SK-N-SH treated with all-trans-retinoic acid at 6 μM for 48 hours (cell line): Measurements from ENCODE around the gene MAFB.

ENCODE experiments used
- ATAC-seq: fragments of 200-7000 bp; cut with Tn5 transposase; 3 replicates; pipeline ENCODE4 v1.9.1; 2020; ENCODE audit warnings: mild to moderate bottlenecking, moderate library complexity
- ARNTL ChIP-seq: fragments of 450-650 bp; formaldehyde crosslinking; IDR thresholded peaks from 2 replicates; pipeline ENCODE4 v1.5.0; 2020; ENCODE audit warnings: low read depth, mild to moderate bottlenecking, moderate library complexity, borderline replicate concordance
- BACH2 ChIP-seq: fragments of 250-450 bp; sonication (Bioruptor Pico); IDR thresholded peaks from 2 replicates; pipeline ENCODE4 v1.9.0; 2021; ENCODE audit warnings: mild to moderate bottlenecking, borderline replicate concordance
- CREB5 ChIP-seq: fragments of 250-450 bp; sonication (Bioruptor Pico); IDR thresholded peaks from 2 replicates; pipeline ENCODE4 v1.5.1; 2020; ENCODE audit warnings: low read depth, mild to moderate bottlenecking, moderate library complexity
- CSDC2 ChIP-seq: fragments of 250-450 bp; sonication (Bioruptor Pico); IDR thresholded peaks from 2 replicates; pipeline ENCODE4 v1.5.0; 2020; ENCODE audit warnings: mild to moderate bottlenecking, moderate library complexity
- CSRNP3 ChIP-seq: fragments of 250-450 bp; sonication (Bioruptor Pico); IDR thresholded peaks from 2 replicates; pipeline ENCODE4 v1.5.1; 2021; ENCODE audit warnings: mild to moderate bottlenecking, moderate library complexity
- ESRRG ChIP-seq: fragments of 250-450 bp; sonication (Bioruptor Pico); IDR thresholded peaks from 2 replicates; pipeline ENCODE4 v1.6.1; 2021; ENCODE audit warnings: mild to moderate bottlenecking
- GLIS3 ChIP-seq: fragments of 250-450 bp; sonication (Bioruptor Pico); IDR thresholded peaks from 2 replicates; pipeline ENCODE4 v1.5.0; 2020; ENCODE audit warnings: mild to moderate bottlenecking, moderate library complexity
- ISL1 ChIP-seq: fragments of 250-450 bp; sonication (Bioruptor Pico); IDR thresholded peaks from 2 replicates; pipeline ENCODE4 v2.1.2; 2022; ENCODE audit warnings: mild to moderate bottlenecking, moderate library complexity
- OSR1 ChIP-seq: fragments of 250-450 bp; sonication (Bioruptor Pico); IDR thresholded peaks from 2 replicates; pipeline ENCODE4 v1.8.0; 2022; ENCODE audit warnings: moderate library complexity, mild to moderate bottlenecking, inconsistent platforms
- PATZ1 ChIP-seq: fragments of 250-450 bp; sonication (Bioruptor Pico); IDR thresholded peaks from 2 replicates; pipeline ENCODE4 v1.8.0; 2020; ENCODE audit warnings: mild to moderate bottlenecking, moderate library complexity, borderline replicate concordance
- POU6F1 ChIP-seq: fragments of 250-450 bp; sonication (Bioruptor Pico); IDR thresholded peaks from 2 replicates; pipeline ENCODE4 v1.8.0; 2021; ENCODE audit warnings: low read depth, mild to moderate bottlenecking, moderate library complexity, borderline replicate concordance
- PPARA ChIP-seq: fragments of 250-450 bp; sonication (Bioruptor Pico); IDR thresholded peaks from 2 replicates; pipeline ENCODE4 v1.5.0; 2020; ENCODE audit warnings: mild to moderate bottlenecking, borderline replicate concordance
- RARB ChIP-seq: fragments of 250-450 bp; sonication (Bioruptor Pico); IDR thresholded peaks from 2 replicates; pipeline ENCODE4 v1.8.0; 2021; ENCODE audit warnings: mild to moderate bottlenecking, moderate library complexity
- SNAI2 ChIP-seq: fragments of 250-450 bp; sonication (Bioruptor Pico); IDR thresholded peaks from 2 replicates; pipeline ENCODE4 v1.5.0; 2020; ENCODE audit warnings: mild to moderate bottlenecking, moderate library complexity
- TCF4 ChIP-seq: fragments of 250-450 bp; sonication (Bioruptor Pico); IDR thresholded peaks from 2 replicates; pipeline ENCODE4 v1.8.0; 2021; ENCODE audit warnings: mild to moderate bottlenecking, moderate library complexity, borderline replicate concordance
- TOX ChIP-seq: fragments of 250-450 bp; sonication (Bioruptor Pico); IDR thresholded peaks from 2 replicates; pipeline ENCODE4 v1.8.0; 2021; ENCODE audit warnings: mild to moderate bottlenecking, moderate library complexity, borderline replicate concordance
- ZC3H10 ChIP-seq: fragments of 250-450 bp; sonication (Bioruptor Pico); IDR thresholded peaks from 2 replicates; pipeline ENCODE4 v1.5.1; 2021; ENCODE audit warnings: mild to moderate bottlenecking, moderate library complexity
- ZFP3 ChIP-seq: fragments of 250-450 bp; sonication (Bioruptor Pico); IDR thresholded peaks from 2 replicates; pipeline ENCODE4 v1.5.0; 2020; ENCODE audit warnings: mild to moderate bottlenecking, moderate library complexity
- ZFP30 ChIP-seq: fragments of 450-650 bp; formaldehyde crosslinking; IDR thresholded peaks from 2 replicates; pipeline ENCODE4 v1.5.0; 2022; ENCODE audit warnings: mild to moderate bottlenecking, moderate library complexity
- ZNF565 ChIP-seq: fragments of 450-650 bp; formaldehyde crosslinking; conservative IDR thresholded peaks from 2 replicates; pipeline ENCODE4 v1.5.0; 2020; ENCODE audit warnings: low read depth, mild to moderate bottlenecking, moderate library complexity
- ZNF70 ChIP-seq: fragments of 450-650 bp; formaldehyde crosslinking; IDR thresholded peaks from 2 replicates; pipeline ENCODE4 v1.5.0; 2020; ENCODE audit warnings: mild to moderate bottlenecking, moderate library complexity
- ZNF8 ChIP-seq: fragments of 450-650 bp; formaldehyde crosslinking; IDR thresholded peaks from 2 replicates; pipeline ENCODE4 v1.5.0; 2020; ENCODE audit warnings: mild to moderate bottlenecking, moderate library complexity
- TF ChIP-seq, protein P1 (sequence below): fragments of 250-450 bp; sonication (Bioruptor Pico); IDR thresholded peaks from 2 replicates; pipeline ENCODE4 v1.5.0; 2020; ENCODE audit warnings: mild to moderate bottlenecking, moderate library complexity

The MAFB gene

DNA sequence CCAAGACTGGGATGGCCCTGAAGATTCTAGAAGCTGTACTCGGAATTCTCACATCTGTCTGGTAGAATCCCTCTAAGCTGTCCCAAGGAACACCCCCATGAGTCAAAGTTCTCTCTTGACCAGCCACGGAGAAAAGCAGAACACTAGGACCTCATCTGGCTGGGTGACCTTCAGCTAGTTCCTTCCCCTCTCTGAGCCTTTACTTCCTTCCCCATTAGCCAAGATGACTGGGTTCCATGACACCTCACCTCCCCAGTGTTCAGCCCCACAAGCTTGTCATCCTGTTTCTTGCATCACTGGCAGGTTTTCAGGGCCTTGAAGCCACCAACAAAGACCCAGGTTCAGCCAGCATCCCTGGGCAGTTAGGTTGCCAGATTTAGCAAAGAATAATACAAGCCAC is 47.8 kb downstream of the MAFB start:
- TF ChIP-seq, protein P1, sequence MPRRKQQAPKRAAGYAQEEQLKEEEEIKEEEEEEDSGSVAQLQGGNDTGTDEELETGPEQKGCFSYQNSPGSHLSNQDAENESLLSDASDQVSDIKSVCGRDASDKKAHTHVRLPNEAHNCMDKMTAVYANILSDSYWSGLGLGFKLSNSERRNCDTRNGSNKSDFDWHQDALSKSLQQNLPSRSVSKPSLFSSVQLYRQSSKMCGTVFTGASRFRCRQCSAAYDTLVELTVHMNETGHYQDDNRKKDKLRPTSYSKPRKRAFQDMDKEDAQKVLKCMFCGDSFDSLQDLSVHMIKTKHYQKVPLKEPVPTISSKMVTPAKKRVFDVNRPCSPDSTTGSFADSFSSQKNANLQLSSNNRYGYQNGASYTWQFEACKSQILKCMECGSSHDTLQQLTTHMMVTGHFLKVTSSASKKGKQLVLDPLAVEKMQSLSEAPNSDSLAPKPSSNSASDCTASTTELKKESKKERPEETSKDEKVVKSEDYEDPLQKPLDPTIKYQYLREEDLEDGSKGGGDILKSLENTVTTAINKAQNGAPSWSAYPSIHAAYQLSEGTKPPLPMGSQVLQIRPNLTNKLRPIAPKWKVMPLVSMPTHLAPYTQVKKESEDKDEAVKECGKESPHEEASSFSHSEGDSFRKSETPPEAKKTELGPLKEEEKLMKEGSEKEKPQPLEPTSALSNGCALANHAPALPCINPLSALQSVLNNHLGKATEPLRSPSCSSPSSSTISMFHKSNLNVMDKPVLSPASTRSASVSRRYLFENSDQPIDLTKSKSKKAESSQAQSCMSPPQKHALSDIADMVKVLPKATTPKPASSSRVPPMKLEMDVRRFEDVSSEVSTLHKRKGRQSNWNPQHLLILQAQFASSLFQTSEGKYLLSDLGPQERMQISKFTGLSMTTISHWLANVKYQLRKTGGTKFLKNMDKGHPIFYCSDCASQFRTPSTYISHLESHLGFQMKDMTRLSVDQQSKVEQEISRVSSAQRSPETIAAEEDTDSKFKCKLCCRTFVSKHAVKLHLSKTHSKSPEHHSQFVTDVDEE: no peak

DNA sequence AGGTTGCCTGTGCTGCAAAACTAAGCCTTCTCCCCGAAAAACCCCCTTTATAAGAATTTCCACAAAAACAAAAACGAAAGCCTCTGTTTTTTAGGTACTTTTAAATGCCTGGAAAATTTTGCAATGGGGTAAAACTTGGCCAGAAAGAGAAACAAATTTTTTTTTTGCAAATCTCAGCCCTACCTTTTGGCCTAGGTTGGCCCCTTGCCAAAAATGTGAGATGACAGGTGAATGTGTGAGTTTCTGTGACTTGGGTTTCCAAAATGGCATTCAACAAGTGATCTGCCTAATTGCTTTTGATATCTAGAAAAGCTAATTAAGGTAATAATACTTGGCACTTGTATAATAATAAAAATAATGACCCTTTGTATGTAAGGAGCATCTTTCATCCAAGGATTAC is 48.4 kb downstream of the MAFB start:
- TF ChIP-seq POU6F1 (CRISPR knock-in tag) (no peak), ZFP3 (CRISPR knock-in tag) (no peak), GLIS3 (CRISPR knock-in tag) (no peak), TOX (CRISPR knock-in tag) (no peak), ARNTL (CRISPR knock-in tag) (no peak), ESRRG (no peak), ZC3H10 (CRISPR knock-in tag) (no peak), RARB (CRISPR knock-in tag) (no peak), CREB5 (no peak), ISL1 (CRISPR knock-in tag) (no peak), CSDC2 (no peak), SNAI2 (CRISPR knock-in tag) (no peak), BACH2 (CRISPR knock-in tag) (no peak), ZNF565 (CRISPR knock-in tag) (no peak), PPARA (CRISPR knock-in tag) (no peak), OSR1 (no peak), ZFP30 (CRISPR knock-in tag) (no peak), ZNF8 (CRISPR knock-in tag) (no peak), PATZ1 (CRISPR knock-in tag) (no peak)
- TF ChIP-seq, protein P1: no peak
- ATAC-seq: no peak

More for the DNA sequence above, 47.8 kb downstream of the MAFB start:
- no peak for ATAC-seq

DNA sequence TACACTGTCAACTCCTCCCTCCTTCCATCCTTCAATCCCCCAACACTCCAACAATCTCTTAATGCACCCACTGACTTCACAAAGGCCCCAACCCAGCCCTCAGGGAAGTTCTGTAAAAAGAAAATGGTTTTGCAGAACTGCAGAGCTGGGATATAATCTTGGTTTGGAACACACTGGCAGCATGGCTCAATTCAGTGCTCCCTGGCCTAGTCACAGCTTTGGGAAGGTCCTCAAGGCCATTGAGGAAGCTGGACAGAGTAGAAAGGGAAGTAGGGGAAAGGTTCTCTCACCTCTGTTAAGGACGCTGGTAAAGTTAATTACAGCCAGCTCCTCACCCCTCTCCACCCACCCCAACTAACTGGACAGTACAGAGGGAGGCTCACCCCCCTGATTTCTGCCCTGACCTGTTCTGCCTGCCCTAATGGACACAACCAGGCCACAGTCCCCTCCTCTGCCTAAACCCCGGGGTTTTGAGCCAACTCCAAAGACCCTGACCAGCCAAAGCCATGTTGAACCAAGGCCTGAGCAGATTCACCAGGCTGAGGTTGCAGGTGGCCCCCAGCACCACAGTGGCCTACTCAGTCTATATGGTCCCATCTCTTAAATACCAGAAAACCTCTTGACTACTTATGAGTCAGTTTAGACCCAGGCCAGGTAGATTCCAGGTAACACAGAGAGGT is 49.2 kb downstream of the MAFB start:
- ATAC-seq: no peak
- no peak for TF ChIP-seq RARB (CRISPR knock-in tag)
- no peak for TF ChIP-seq ZFP30 (CRISPR knock-in tag)
- TF ChIP-seq ISL1 (CRISPR knock-in tag): no peak
- TF ChIP-seq BACH2 (CRISPR knock-in tag): no peak
- TF ChIP-seq CREB5: no peak
- no peak for TF ChIP-seq TOX (CRISPR knock-in tag)
- no peak for TF ChIP-seq TCF4
- TF ChIP-seq ARNTL (CRISPR knock-in tag): no peak
- no peak for TF ChIP-seq ZNF565 (CRISPR knock-in tag)
- no peak for TF ChIP-seq CSDC2
- TF ChIP-seq SNAI2 (CRISPR knock-in tag): no peak
- TF ChIP-seq CSRNP3 (CRISPR knock-in tag): no peak
- no peak for TF ChIP-seq ZNF8 (CRISPR knock-in tag)
- TF ChIP-seq ESRRG: no peak
- TF ChIP-seq ZNF70 (CRISPR knock-in tag): no peak
- TF ChIP-seq ZFP3 (CRISPR knock-in tag): no peak
- TF ChIP-seq GLIS3 (CRISPR knock-in tag): no peak
